ENCODE data around the gene TMEM87A.

TMEM87A gene

DNA sequence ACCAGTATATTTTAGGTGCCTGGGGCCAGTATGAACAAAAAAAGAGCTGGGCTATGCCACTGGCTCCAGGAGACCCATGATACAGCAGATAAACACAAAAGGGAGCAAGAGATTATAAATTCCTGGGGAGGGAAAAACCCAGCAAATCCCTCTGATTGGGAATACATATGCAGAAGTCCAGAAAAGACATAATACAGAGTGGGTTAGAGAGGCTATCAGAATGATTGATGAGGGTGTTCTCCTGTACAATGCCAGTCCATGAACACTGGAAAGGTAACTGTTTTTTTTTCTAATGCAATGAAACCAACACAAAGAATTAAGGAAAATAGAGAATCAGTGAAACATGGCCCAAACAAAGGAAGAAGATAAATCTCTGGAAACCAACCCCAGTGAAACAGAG lies 59.7 kb downstream of the TMEM87A start:
- in situ Hi-C loops (cut with HindIII; ENCODE audit: low sequenced_read_pairs): no loop called here
- no peak for DNase-seq (ENCODE audit: low read depth)
- H3K4me3 ChIP-seq (ENCODE audit: low read depth, low read length): no peak overlapping the region
- TF ChIP-seq, protein P1, sequence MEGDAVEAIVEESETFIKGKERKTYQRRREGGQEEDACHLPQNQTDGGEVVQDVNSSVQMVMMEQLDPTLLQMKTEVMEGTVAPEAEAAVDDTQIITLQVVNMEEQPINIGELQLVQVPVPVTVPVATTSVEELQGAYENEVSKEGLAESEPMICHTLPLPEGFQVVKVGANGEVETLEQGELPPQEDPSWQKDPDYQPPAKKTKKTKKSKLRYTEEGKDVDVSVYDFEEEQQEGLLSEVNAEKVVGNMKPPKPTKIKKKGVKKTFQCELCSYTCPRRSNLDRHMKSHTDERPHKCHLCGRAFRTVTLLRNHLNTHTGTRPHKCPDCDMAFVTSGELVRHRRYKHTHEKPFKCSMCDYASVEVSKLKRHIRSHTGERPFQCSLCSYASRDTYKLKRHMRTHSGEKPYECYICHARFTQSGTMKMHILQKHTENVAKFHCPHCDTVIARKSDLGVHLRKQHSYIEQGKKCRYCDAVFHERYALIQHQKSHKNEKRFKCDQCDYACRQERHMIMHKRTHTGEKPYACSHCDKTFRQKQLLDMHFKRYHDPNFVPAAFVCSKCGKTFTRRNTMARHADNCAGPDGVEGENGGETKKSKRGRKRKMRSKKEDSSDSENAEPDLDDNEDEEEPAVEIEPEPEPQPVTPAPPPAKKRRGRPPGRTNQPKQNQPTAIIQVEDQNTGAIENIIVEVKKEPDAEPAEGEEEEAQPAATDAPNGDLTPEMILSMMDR (IDR thresholded peaks at IDR 0.05; ENCODE audit: low read depth, low read length, missing control alignments): no peak

DNA sequence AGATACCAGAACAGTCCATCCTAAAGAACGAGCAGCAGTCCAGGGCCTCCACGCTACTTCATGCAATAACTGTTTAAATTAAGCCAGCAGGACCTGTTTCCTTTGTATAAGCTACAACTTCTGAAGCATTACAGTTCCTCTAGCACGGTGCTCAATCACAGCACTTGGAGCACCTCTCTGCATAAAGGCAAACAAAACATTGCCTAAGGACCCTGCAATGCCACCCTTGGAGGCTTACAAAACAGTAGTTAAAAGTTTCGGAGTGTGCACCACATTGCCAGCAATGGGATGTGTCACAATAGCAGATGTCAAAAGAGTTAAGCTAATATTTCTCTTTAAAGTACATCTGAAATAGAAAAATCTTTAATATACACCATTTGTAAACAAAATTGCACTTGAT lies 62.5 kb downstream of the TMEM87A start:
- in situ Hi-C loops (cut with HindIII; ENCODE audit: low sequenced_read_pairs): no loop called here
- TF ChIP-seq, protein P1 (IDR thresholded peaks at IDR 0.05; ENCODE audit: low read depth, low read length, missing control alignments): no peak
- no peak overlapping the region for H3K4me3 ChIP-seq (ENCODE audit: low read depth, low read length)
- no peak for DNase-seq (ENCODE audit: low read depth)

DNA sequence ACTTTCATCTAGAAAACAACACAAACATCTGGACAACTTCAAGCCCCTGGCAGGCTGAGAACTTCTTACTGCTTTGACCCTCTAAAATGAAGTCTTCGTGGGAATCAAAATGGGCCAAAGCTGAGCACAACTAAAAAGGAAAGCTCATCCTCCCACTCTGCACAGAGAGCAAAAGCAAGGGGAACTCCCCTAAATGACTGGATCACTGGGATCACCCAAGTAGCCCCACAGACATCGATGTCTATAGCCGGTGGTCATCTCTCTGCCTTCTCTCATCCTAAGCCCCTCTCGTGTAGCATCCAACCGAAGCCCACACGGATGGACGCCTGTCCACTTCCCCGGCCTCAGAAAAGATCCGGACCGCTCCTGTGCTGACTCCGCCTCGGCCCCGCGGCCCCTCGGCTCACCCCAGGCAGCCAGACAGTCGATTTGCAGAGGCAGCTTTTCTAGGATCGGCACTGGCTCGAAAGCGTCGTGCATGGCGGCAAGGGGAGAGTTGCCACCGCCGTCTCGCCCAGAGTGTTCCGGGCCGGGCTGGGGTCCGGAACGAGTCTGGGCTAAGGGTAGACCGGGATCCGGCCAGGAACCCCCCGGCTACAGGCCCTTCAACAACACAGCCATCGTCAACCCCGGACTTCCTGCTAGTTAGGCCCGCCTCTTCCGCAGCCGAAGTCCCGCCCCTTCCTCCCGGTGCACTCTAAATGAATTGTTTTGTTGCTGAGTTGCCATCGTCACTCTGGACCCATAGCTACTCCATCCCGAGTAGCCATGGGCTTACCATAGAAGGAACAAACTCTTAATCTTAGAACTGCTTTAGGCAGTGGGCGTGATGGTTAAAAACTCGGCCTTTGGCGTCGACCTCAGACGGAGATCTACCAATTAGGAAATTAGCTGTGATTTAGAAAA lies 65.3 kb downstream of the TMEM87A start, which contains the start of gene VPS39:
TSS of gene VPS39 (minus strand) at position 631 of the 906 bp plus-strand sequence. CDS start at position 480, 151 bp downstream.
- peak; percentile 57 for DNase-seq (ENCODE audit: low read depth)
- peak within 1 kb of the TSS; percentile 96 for H3K4me3 ChIP-seq (ENCODE audit: low read depth, low read length)
- in situ Hi-C loops (cut with HindIII; ENCODE audit: low sequenced_read_pairs): no loop called here
- TF ChIP-seq, protein P1 (IDR thresholded peaks at IDR 0.05; ENCODE audit: low read depth, low read length, missing control alignments): no peak

DNA sequence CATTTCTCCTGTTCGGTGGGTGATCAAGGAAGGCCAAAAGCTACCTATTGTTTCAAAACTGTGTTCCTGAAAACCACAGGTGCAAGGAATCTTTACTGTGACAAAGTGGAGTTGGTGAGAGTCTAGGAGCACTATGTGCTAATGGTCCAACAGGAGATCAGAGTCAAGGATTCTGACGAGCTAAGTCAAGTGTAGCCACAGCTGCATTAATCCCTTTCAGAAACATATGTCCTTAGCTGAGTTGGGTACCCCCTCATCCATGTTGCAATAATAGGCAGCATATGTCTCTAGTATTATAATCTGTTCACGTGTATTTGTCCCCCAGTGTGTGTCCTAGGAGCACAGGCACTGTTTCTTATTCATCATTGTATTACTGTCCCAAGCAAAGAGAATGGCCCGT lies 66.8 kb downstream of the TMEM87A start:
- in situ Hi-C loops (cut with HindIII; ENCODE audit: low sequenced_read_pairs): no loop called here
- no peak overlapping the region for H3K4me3 ChIP-seq (ENCODE audit: low read depth, low read length)
- DNase-seq (ENCODE audit: low read depth): no peak
- TF ChIP-seq, protein P1 (IDR thresholded peaks at IDR 0.05; ENCODE audit: low read depth, low read length, missing control alignments): no peak

DNA sequence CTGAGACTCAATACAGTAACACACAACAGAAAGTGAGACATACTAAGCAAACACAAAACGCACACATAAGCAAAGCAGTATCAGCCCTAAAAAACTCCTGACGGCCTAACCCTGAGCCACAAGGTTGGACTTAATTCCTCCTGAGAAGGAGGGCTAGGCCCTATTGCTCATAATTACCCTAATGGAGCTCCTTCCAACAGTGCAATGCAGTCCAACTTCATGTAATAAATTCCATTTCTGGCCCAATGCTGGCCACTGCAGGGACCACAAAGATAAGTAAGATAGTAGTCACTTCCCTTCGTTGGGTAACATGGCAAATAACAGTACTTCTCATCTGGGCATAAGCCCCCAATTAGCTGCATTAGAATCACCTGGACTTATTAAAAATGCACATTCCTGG lies 69.3 kb downstream of the TMEM87A start:
- in situ Hi-C loops (cut with HindIII; ENCODE audit: low sequenced_read_pairs): no loop called here
- DNase-seq (ENCODE audit: low read depth): no peak
- TF ChIP-seq, protein P1 (IDR thresholded peaks at IDR 0.05; ENCODE audit: low read depth, low read length, missing control alignments): no peak
- H3K4me3 ChIP-seq (ENCODE audit: low read depth, low read length): no peak overlapping the region

DNA sequence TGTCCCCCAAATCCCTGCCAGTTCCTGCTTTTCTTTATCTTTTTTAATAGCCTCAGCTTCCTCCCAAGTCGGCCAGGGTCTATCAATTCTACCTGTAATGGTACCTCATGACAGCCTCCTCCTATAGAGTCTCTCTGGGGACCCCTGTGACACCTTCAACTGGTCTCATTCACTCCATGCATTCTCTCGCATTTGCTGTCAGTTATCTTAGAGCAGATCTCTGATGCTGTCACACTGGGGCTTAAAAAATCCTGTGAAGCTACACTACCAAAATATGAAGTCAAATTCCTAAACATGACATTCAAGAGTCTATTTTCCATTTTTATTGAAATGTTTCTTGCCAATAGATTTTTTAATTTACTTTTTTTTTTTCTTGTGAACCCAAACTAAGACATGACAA lies 70.6 kb downstream of the TMEM87A start:
- in situ Hi-C loops (cut with HindIII; ENCODE audit: low sequenced_read_pairs): no loop called here
- TF ChIP-seq, protein P1 (IDR thresholded peaks at IDR 0.05; ENCODE audit: low read depth, low read length, missing control alignments): no peak
- no peak for DNase-seq (ENCODE audit: low read depth)
- H3K4me3 ChIP-seq (ENCODE audit: low read depth, low read length): no peak overlapping the region

Measured in astrocyte of the cerebellum (primary cell).